LoVo (cell line): ENCODE data around the gene JARID2.

Experiments used
- DNase-seq: peaks from one replicate; pipeline ENCODE4 v3.0.0-alpha.2; 2016; ENCODE audit warnings: low spot score

The JARID2 gene

DNA sequence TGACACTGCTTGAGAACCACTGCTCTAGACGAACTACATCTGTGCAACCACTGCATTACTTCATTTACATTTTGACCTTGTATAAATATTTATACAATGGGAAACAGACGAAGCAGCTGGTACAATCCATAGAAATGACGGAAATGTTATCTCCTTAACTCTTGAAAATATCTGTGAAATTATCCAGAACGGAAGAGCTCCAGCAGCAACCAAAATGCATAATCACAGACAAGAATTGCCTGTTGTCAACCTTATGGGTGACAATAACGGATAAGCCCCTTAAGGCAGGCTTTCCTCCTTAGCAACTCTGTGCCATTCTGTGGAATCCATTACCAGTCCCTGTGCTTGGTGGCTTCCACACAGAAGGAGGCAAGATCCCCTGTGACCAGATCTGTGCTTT lies 301.5 kb downstream of the JARID2 start:
- DNase-seq: no peak

DNA sequence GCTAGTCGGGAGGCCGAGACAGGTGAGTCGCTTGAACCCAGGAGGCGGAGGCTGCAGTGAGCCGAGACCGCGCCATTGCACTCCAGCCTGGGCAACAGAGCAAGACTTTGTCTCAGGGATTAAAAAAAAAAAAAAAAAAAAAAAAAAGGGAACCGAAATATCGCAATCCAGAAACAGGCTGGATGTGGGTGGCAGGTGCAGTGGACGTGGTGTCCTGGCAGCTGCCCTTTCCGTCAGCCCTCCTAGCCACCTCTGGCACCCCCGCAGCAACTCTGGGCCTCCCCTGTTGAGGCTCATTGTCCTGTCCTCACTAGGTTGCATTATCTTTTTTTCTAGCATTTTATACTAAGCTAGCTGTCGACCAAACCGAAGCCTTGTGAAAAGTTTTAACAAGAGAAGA lies 303.5 kb downstream of the JARID2 start:
- DNase-seq: no peak

GRCh38 chr6:15550546-15551123 lies 304.8 kb downstream of the JARID2 start:
- no peak for DNase-seq

DNA sequence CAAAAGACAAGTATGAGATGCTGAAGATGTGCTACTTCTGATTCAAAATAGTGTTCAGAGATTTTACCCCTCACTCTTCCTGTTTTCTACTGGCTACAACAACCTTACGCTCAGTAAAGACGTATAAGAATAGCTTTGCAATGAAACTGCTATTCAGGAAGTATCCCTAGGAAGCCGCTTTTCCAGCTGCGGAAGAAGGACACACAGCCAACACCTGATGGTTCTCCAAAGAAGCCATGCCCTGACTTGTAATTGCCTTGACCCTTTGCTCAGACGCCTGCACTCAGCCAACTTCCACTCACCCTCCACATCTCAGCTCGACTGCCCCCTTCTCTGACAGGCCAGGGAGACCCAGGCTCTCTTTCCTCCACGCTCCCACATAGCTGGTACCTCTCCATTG lies 305.4 kb downstream of the JARID2 start:
- no peak for DNase-seq

- DNase-seq: no peak
Measured at GRCh38 chr6:15551798-15552197, 305.9 kb downstream of the JARID2 start.

DNA sequence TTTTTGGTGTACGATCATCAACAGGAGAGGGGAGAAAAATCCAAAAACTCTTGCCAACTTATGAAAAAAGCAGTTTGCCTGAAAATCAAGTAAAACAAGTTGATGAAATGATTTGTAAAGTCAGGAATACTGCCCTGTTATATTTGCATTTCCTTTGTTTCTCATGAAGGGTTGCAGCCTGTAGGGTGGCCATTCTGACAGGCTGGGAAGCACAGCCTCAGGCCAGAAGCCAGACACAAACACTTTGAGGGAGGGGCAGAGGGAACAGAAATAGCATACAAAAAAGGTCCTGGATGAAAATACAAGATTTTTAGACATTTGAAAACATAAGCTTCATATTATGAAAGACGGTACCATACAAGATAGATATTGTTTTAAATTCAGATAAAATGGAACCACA lies 307.2 kb downstream of the JARID2 start:
- DNase-seq: no peak

DNA sequence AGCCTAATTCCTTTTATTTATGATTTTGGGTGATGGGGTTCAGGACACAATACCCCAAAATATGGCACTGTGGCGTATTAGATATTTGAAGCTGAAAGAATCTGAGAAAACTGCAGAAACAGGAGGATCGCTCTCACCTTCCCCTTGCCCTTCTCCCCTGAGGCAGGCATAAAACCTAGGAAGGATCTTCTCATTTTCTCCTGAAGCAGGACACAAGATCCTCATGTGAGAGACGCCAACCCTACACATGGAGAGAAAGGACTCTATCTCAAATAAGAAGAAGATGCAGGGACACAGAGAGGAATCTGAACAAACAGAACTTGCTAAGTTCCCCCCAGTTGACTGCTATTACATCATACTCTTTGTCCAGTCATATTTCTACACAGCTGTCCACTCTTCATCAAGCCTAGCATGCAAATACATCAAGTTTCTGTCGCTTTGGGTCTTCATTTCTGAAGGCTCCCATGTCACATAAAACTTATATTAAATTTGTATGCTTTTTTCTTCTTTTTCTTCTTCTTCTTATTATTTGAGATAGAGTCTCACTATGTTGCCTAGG lies 307.9 kb downstream of the JARID2 start:
- no peak for DNase-seq

DNA sequence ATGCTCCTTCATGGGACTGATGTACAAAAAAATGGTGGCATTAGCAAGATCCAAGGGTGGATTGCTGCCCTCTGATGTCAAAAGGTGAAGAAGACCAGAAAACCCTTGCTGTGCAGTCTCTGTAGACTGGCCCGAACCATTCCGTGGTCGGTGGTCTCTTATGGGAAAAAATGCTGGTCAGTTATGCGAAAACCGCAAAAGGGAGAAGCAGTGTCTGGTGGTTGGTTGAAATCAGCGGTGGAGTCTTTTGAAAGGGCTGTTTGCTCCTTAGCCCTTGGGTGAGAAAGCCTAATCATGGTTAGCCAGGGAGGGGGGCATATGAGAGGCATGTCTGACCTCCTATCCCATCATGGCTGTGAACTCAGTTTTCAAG lies 308.8 kb downstream of the JARID2 start:
- DNase-seq: no peak

DNA sequence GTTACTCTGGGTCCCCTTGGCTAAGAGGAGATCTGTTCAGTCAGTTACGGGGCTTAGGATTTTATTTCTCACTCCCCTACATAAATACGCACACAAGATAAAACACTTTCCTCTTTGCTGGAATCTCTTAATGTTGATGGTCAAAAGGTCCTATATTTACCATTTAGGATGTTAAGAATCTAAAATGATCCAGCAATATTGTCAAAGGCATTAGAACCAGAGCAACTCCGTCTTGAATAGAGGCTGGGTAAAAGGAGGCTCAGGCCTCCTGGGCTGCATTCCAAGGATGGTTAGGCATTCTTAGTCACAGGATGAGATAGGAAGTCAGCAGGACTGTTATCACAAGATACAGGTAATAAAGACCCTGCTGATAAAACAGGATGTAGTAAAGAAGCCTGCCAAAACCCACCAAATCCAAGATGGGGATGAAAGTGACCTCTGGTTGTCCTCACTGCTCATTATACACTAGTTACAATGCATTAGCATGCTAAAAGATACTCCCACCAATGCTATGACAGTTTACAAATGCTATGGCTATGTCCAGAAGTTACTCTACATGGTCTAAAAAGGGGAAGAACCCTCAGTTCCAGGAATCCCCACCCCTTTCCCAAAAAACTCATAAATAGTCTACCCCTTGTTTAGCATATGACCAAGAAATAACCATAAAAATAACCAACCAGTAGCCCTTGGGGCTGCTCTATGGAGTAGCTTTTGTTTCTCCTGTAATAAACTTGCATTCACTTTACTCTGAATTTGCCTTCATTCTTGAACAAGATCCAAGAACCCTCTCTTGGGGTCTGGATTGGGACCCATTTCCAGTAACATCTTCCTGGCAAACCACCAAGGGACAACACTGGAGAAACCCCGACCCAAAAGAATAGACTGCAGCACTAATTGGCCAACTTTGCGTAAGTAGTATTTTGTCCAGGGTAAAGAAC lies 309.5 kb downstream of the JARID2 start:
- DNase-seq: no peak

- no peak for DNase-seq
Measured at GRCh38 chr6:15556711-15557110, 310.8 kb downstream of the JARID2 start.

- no peak for DNase-seq
Measured at GRCh38 chr6:15557174-15557573, 311.3 kb downstream of the JARID2 start.

DNA sequence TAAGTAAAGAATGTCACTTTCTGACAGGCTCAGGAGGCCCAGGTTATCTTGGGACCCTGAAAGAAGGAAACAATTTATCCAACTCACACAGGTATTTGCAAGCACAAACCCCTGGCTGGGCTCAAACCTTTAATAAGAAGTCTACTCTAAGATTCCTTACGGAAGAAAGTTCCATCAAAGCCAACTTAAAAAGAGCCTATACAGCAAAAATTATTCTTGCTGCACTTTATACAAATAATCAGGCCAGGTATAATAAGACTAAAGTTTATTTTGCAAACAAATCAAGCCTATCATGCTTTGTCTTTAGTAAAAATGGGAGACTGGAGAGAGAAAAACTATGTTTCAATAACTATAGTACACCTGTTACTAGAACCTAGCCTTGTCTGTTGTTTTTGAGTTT lies 314.8 kb downstream of the JARID2 start:
- no peak for DNase-seq

- DNase-seq: no peak
Measured at GRCh38 chr6:15561447-15562199, 315.8 kb downstream of the JARID2 start.

- no peak for DNase-seq
Measured at GRCh38 chr6:15562977-15563376, 317.1 kb downstream of the JARID2 start.

GRCh38 chr6:15569035-15569995 lies 323.4 kb downstream of the JARID2 start:
- DNase-seq: no peak

DNA sequence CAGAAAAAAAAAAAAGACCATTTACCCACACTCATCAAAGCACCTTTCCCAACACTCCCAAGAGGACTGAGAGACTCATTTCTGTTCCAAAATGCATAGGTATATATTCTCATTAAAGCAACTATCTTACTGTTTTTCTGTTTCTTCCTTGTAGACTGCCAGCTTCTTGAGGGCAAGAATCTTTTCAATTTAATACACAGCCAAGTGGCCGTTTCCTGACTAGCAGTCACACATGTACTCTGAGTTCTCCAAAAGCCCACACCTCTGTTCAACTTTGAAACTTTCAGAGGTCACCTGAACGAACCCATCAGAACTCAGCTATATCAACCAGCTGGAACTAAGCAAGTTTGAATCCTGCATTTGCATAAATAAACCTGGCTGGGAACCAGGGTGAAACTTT lies 324.3 kb downstream of the JARID2 start:
- DNase-seq: no peak
